Measurements from ENCODE around the gene HOXC4. TPM values are rescaled to one million over a fixed set of nuclear protein-coding genes. Genes with fewer than 3 reads are reported as not detected.
A peak's percentile ranks its signal among the peaks of the same experiment; 100 is the strongest.
"Not testable (repeated sequence)": the region's sequence is repeated elsewhere in the genome, so short reads cannot be mapped to it uniquely, and the experiment has no call there.

The HOXC4 gene
- total and polyA plus RNA-seq, 12 donors, result 0.03 to 0.22 (median 0.21) TPM; not detected in 8

DNA sequence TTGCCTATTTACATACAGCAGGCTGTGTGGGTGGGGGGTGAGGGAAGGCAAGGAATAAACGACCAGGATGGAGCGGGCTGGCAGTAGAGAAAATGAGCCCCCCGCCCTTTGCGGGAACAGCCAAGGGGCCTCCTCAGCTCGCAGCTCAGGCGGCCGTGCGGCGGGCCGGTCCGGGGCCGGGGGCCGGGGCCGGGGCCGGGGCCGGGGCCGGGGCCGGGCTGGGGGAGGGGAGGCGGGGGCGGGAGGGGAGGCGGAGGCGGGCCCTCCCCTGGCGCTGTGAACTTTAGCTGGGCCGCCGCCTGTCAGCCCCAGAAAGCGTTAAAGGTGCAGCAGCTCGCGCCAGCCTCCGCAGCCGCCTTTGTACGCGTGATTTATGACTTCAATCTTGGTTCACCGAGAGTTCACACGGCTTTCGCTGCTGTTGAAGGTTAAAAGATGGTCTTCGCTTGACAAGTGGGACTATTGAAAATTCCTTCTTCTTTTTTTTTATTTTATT lies 28.8 kb downstream of the HOXC4 start:
- H3K36me3 ChIP-seq, result no peaks in the 10 kb centered on the region
- intact Hi-C loops (cut with DNase I), result no loop called here
- TF ChIP-seq, protein P1, sequence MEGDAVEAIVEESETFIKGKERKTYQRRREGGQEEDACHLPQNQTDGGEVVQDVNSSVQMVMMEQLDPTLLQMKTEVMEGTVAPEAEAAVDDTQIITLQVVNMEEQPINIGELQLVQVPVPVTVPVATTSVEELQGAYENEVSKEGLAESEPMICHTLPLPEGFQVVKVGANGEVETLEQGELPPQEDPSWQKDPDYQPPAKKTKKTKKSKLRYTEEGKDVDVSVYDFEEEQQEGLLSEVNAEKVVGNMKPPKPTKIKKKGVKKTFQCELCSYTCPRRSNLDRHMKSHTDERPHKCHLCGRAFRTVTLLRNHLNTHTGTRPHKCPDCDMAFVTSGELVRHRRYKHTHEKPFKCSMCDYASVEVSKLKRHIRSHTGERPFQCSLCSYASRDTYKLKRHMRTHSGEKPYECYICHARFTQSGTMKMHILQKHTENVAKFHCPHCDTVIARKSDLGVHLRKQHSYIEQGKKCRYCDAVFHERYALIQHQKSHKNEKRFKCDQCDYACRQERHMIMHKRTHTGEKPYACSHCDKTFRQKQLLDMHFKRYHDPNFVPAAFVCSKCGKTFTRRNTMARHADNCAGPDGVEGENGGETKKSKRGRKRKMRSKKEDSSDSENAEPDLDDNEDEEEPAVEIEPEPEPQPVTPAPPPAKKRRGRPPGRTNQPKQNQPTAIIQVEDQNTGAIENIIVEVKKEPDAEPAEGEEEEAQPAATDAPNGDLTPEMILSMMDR (IDR thresholded peaks at IDR 0.05), result no peak
- no peak overlapping the region for H3K27ac ChIP-seq
- no peaks in the 10 kb centered on the region for H3K9me3 ChIP-seq
- 2 to 3% methylated on average over 29 to 36 of the region's 36 CpGs for WGBS, 2 donors
- peaks cover 0 to 95% (median 83%) of the 10 kb centered on the region in 7 donors for H3K27me3 ChIP-seq
- ATAC-seq (no peak), DNase-seq (no peak)
- peak overlapping the region in 1 of 10 donors; percentile 32 for H3K4me3 ChIP-seq
- H3K4me1 ChIP-seq, result peaks cover 0 to 4% (median 0%) of the 10 kb centered on the region in 9 donors

DNA sequence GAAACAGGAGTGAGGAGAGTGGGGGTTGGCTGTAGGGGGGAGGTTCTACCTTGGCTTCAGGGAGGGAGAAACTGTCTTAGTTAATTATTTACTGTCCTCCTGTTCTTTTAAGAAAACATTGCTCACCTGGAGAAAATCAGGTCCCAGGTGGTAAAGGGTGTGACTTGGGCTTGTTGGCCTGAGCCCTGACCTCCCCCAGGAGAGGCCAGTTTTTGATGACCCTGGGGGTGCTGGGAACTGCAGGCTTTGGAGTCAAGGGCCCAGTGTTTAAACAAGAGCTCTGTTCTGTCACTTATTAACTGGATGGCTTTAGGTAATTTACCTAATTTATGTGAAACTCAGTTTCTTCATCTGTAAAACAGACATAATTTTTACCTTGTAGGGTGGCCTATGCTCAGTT lies 34.4 kb downstream of the HOXC4 start:
- H3K4me1 ChIP-seq; H3K36me3 ChIP-seq; H3K9me3 ChIP-seq; intact Hi-C loops (cut with DNase I); DNase-seq; ATAC-seq; H3K27ac ChIP-seq; H3K4me3 ChIP-seq: not testable (repeated sequence)
- H3K27me3 ChIP-seq, result peaks cover 0 to 91% (median 76%) of the 10 kb centered on the region in 7 donors

DNA sequence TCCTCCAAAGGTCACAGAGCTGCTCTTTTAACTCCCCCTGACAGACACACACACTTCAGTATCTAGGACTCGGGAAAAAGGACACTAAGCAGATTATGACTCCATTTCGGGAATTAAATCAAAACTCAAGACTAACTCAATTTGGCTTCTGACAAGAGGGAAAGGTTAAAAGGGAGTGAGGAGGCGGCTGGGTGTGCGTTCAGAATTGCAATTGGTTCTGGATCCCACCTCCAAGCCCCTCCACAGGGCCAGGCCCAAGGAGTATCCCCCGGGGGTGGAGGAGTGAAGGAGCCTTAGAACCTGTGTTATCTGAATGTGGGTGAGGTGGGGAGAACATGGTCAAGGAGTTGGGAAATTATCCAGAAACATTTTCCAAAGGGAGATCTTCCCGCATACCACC lies 35.8 kb downstream of the HOXC4 start:
- H3K27ac ChIP-seq; H3K9me3 ChIP-seq; ATAC-seq; DNase-seq; H3K36me3 ChIP-seq; H3K4me3 ChIP-seq; H3K4me1 ChIP-seq; intact Hi-C loops (cut with DNase I): not testable (repeated sequence)
- H3K27me3 ChIP-seq, result peaks cover 0 to 77% (median 63%) of the 10 kb centered on the region in 7 donors
- 68 to 71% methylated on average over 6 of the region's 6 CpGs for WGBS, 2 donors

DNA sequence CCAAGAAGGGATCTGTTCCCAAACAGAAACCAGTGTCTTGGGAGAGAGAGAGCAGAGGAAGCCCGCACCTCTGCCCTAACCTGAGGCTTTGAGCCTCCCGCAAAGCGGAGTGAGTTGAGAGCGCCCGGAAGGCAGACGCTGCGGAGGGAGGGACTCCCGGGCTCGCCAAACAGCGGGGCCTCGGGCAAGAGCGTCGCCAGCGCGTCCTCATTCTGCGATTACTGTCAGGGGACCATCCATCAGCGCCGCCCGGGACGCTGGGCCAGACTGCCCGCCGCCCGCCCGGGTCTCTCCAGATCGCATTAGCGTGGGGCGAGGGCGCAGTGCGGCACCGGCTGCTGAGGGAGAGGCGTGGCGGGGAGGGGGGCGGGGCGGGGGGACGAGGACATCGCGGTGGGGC lies 36.7 kb downstream of the HOXC4 start:
- Histone ChIP-seq H3K4me3 (peak overlapping the region in 2 of 10 donors; percentile 10 to 11), H3K27me3 (peaks cover 0 to 68% (median 55%) of the 10 kb centered on the region in 7 donors)
- not testable (repeated sequence) for H3K27ac ChIP-seq

DNA sequence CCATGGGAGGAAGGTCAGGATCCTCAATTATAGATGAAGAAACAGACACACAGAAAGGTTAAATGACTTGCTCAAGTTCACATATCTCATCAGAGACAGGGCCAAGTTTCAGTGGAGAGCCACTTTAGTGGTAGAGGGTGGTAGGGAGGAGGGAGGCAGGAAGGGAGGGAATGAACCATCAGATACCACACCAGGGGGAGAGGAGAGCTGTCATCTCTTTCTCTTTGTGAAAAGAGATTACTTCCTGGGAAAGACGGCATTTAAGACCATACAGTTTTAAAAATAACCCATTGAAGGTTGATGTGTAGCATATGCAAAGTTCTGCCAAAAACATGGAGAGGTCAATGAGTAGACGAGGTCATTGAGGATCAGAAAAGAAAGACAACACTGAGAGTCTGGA lies 39.3 kb downstream of the HOXC4 start:
- H3K9me3 ChIP-seq; H3K27ac ChIP-seq; intact Hi-C loops (cut with DNase I); ATAC-seq; DNase-seq; H3K4me1 ChIP-seq; H3K4me3 ChIP-seq; H3K36me3 ChIP-seq: not testable (repeated sequence)
- 31 to 33% methylated on average over 2 of the region's 2 CpGs for WGBS, 2 donors
- peaks cover 0 to 56% (median 42%) of the 10 kb centered on the region in 7 donors for H3K27me3 ChIP-seq

More for the DNA sequence above, 36.7 kb downstream of the HOXC4 start:
- H3K36me3 ChIP-seq; ATAC-seq; DNase-seq; intact Hi-C loops (cut with DNase I); H3K9me3 ChIP-seq; H3K4me1 ChIP-seq: not testable (repeated sequence)
- 1 to 2% methylated on average over 36 to 37 of the region's 37 CpGs for WGBS, 2 donors

DNA sequence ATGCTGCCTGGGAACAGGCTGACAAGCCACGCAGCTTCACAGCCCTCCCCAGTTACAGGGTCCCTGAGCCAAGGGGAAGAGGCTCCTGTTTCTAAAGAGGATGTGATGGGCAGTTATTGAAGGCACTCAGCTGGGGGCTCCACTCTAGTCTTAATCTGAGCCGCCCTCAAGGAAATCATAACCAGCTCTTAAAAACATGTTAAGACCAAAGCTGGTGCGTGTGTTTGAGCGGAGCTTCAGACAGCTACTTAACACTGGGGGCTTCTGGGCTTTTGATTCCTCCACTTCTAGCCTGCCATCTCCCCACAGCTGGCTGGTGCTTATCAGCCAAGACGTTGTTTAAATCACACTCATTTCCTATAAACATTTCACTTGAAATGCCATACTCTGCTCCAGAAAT lies 42.3 kb downstream of the HOXC4 start:
- H3K9me3 ChIP-seq; H3K36me3 ChIP-seq; H3K4me1 ChIP-seq; intact Hi-C loops (cut with DNase I); H3K27ac ChIP-seq; ATAC-seq; DNase-seq; H3K4me3 ChIP-seq: not testable (repeated sequence)
- WGBS, 2 donors, result 52 to 54% methylated on average over 5 of the region's 5 CpGs
- H3K27me3 ChIP-seq, result peaks cover 0 to 47% (median 24%) of the 10 kb centered on the region in 7 donors

DNA sequence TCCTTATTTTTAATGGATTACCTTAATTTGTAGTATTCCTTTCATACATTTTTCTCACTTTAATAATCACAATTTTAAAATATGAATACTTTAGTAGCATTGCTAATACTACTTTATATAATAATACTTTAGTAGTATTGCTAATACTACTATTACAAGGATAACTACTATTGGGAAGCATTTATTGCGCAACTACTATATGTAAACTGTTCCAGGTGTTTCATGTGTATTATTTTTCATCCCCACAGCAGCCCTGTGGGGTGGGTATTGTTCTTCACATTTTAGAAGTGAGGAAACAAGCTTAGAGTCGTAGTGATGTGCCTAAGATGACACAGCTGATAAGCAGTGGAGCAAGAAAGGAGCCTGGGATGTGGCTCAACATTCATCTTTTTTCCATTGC lies 45.0 kb downstream of the HOXC4 start:
- H3K9me3 ChIP-seq; H3K27ac ChIP-seq; intact Hi-C loops (cut with DNase I); H3K36me3 ChIP-seq; H3K4me1 ChIP-seq; DNase-seq; ATAC-seq; H3K4me3 ChIP-seq: not testable (repeated sequence)
- peaks cover 0 to 48% (median 33%) of the 10 kb centered on the region in 7 donors for H3K27me3 ChIP-seq
- 74 to 83% methylated on average over 2 of the region's 2 CpGs for WGBS, 2 donors

DNA sequence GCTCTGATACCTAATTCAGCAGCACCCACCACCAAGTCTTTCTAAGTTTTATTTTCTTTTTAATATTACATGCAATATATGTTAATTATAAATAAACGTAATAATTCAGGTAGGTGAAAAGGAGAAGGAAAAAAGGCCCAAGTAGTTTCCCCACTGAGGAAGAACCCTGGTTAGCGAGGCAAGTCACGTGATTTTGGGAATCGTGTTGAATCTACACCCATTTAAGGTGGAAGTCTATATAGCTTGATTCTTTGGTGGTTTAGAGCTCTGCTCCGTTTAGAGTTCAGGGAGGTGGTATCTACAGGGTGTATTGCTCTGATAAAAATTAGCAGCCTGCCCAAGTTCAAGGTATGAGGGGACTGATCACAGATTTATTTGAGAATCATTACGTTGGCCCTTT lies 47.0 kb downstream of the HOXC4 start:
- H3K4me1 ChIP-seq; H3K9me3 ChIP-seq; intact Hi-C loops (cut with DNase I); ATAC-seq; H3K27ac ChIP-seq; H3K4me3 ChIP-seq; DNase-seq; H3K36me3 ChIP-seq: not testable (repeated sequence)
- peaks cover 0 to 59% (median 39%) of the 10 kb centered on the region in 7 donors for H3K27me3 ChIP-seq
- WGBS, 2 donors, result 73 to 74% methylated on average over 6 of the region's 6 CpGs

DNA sequence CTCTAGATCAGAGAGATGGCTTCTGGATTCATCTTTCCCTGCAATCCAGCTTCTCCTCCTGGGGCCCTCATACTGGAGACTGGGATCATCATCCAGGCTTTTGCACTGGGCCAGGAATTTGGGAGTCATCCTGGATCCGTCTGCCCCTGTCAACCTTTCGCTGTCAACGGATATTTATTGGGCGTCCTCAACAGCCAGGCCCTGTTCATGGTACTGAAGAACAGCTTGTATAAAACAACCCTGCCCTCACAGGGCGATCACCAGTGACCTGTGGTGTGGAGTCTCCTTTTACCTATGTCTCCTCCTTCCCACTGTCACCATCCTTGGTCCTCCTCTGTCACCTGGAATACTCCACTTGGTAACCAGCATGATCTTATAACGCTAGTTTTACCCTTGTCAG lies 48.6 kb downstream of the HOXC4 start:
- H3K4me1 ChIP-seq; H3K9me3 ChIP-seq; H3K27ac ChIP-seq; intact Hi-C loops (cut with DNase I); DNase-seq; H3K4me3 ChIP-seq; H3K36me3 ChIP-seq; ATAC-seq: not testable (repeated sequence)
- H3K27me3 ChIP-seq, result peaks cover 0 to 67% (median 50%) of the 10 kb centered on the region in 7 donors
- 21 to 54% methylated on average over 6 of the region's 6 CpGs for WGBS, 2 donors

DNA sequence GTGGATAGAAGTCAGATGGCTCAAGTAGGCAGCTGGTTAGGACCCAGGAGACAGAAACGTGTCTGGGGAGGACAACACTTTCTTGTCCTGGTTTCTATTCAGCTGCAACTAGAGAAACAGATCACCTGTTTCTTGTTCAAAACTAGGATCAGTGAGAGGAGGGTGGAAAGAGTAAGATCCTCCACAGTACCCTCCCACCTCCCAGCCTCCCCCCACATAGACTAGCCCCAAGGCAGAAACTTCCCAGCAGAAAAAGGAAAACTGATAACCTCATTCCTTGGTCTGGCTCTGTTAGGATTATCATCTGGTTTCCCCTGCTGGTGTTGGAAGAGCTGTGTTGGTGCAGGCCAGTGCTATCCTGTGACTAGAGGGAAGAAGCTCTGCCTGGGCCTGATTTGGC lies 50.2 kb downstream of the HOXC4 start:
- 8 to 30% methylated on average over 1 of the region's 1 CpG for WGBS, 2 donors
- intact Hi-C loops (cut with DNase I); DNase-seq; H3K9me3 ChIP-seq; H3K27ac ChIP-seq; H3K36me3 ChIP-seq; H3K4me3 ChIP-seq; H3K4me1 ChIP-seq; ATAC-seq: not testable (repeated sequence)
- peaks cover 0 to 69% (median 56%) of the 10 kb centered on the region in 7 donors for H3K27me3 ChIP-seq
